HG02870 (cell line): ENCODE measurements around the gene PDGFRB.

Experiments
- ATAC-seq: cut with Tn5 transposase; IDR thresholded peaks from one replicate; pipeline ENCODE4 v1.9.1; 2021; ENCODE audit warnings: mild to moderate bottlenecking, moderate library complexity; ENCODE audit not compliant: unreplicated experiment

The PDGFRB gene

DNA sequence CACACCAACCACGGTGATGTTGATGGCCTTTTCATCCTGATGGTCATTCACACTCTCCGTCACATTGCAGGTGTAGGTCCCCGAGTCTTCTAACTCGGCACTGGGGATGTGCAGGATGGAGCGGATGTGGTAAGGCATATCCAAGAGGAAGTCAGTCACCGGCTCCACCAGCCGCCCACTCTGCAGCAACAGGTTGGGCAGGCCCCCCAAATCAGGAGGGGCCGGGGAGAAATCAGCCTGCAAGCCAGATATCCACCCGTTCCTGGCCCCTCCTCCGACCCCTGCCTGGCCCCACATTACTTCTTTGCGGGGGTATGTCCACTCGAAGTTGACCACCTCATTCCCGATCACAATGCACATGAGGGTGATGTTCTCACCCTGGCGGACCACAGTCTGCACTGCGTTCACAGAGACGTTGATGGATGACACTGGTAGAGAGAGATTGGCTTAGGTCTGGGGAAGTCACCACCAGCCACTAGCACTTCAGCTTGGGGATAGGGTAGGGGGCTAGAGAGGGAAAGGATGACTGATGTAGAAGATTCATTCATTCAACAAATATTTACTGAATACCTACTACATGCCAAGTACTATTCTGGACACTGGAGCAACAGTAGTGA lies 22.0 kb downstream of the PDGFRB start:
- ATAC-seq, result no peak

DNA sequence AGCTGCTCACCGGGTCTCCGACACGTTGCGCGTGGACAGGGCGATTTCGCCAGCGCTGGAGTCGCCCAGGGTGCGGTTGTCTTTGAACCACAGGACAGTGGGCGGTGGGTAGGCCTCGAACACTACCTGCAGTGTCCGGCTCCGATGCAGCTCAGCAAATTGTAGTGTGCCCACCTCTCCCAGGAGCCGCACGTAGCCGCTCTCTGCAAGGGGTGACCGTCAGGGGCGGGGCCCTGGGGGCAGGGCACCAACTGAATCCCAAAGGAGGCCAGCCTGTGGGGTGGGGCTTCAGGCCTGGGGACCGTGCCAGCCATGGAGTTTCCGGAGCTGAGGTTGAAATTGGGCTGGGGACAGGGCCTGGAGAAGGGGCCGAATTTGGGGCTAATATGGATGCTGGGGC lies 22.9 kb downstream of the PDGFRB start:
- ATAC-seq, result no peak

DNA sequence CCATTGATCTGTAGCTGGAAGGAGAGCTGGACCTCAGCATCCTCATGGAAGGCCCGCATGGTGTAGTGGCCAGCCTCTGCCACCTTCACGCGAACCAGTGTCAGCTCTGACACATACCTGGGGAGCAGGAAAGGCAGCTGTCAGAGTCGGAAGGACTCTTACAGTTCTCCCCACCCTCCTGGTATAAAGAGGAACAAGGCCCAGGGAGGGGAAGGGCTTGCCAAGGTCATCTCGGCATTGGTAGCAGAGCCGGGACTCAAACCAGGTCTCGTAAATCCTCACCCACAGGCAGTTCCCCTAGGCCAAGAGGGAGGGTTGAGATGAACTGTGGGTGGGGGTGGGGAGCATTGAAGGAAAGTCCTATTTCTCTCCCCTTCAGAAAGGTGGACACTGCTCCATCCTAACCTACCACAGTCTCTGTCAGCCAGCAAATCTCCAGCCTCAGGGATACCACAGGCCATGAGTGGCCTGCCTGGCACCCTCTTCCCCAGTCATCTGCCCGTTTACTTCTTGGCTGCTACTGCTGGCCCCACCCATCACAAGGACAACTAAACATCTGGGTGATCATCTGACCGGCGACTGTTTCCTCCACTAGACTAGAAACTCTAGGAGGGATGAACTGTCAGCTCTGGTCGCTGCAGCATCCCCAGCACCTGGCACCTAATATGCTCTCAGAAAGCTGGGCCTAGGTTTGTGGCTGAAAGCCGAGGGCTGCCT lies 23.5 kb downstream of the PDGFRB start:
- no peak for ATAC-seq

DNA sequence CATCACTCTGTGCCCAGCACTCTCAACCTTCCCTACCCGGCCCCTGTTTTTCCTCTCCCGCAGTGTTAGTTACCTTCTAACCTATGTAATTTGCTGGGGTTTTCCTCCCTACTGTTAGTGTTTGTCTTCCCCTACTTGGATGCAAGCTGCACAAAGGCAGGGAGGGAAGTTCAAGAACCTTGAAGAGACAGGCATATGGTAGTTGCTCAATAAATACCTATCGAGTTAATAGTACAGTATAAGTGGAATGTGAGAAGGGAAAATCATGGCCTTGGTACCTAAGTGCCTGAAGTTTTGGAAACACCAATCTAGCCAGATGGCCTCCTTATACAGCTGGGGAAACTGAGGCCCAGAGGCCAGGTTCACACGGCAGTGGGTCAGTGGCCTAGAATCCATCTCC lies 24.2 kb downstream of the PDGFRB start:
- no peak for ATAC-seq

DNA sequence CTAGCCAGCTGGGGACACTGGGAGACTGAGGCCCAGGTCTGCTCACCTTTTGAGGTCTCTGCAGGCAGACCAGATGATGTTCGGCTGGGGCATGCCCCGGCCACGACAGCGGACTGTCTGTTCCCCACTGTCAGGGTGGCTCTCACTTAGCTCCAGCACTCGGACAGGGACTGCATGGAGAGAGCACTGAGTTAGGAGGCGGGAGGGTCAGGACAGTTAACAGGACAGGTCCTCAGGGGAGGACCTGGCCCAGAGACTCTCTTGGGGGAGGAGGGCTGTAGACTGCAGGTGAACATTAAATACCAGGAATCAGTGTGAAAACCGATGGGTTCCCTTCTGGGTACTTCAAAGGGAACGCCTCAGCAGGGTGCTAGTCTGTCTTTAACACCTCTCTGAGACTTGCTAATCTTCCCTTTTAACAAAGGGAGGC lies 25.1 kb downstream of the PDGFRB start:
- no peak for ATAC-seq

DNA sequence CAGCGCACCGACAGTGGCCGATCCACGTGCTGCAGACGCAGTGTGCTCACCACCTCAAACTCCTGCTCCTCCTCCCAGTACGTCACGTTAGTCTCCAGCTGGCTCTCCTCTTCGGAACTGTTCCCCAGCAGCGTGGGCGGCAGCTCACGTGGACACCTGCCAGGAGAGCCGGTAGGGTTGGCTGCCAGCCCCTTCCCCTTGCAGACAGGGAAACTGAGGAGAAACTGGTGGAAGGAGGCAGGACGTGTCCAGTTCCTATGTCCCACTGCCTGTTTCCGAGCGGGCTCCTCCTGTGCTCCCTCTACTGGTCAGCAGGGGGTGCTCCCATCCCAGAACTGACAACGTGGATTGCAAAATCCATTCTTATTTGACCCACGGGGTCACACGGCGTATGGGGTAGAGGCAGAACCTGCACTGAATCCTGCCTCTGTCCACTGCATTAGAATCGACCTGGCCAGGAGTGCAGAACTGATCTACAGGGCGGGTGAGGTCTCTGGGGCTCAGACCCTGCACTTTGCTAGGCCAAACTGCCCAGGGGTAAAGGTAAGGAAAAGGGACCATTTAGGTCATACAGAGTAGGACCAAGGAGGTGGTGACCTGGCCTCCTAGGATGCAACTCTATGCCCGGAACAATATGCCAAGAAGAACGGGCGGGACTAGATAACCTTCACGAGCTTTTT lies 25.7 kb downstream of the PDGFRB start:
- ATAC-seq, result peak; percentile 58

DNA sequence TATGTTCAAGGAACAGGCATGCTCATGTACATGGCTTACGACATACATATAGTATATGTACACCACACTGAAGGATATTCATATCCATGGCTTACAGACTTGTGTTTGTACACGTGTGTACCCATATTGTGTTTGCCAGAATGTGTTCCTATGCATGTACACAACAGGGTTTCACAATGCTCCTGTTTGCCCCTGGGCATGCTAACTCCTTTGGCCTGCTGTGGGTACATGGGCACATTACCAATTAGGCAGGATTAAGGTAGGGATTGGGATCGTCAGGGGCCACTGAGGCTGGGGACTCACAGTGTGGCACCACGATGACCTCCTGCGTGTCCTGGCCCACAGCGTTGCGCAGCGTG lies 26.2 kb downstream of the PDGFRB start:
- no peak for ATAC-seq

DNA sequence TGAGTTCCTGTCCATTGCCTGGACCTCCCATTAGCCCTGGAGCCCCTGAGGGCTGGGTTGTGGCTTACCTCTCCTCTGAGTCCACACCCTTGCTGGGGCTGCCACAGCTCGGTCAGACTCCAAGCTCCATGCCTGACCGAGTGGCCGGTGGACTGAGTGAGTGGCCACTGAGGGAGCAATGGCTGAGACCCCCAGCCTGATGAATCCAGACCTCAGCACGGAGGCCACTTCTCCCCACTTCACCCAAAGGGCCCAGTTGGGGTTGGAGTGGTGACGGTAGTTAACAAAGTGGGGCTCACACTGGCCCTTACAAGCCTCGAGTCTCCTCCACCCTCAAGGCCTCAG lies 28.8 kb downstream of the PDGFRB start:
- no peak for ATAC-seq

DNA sequence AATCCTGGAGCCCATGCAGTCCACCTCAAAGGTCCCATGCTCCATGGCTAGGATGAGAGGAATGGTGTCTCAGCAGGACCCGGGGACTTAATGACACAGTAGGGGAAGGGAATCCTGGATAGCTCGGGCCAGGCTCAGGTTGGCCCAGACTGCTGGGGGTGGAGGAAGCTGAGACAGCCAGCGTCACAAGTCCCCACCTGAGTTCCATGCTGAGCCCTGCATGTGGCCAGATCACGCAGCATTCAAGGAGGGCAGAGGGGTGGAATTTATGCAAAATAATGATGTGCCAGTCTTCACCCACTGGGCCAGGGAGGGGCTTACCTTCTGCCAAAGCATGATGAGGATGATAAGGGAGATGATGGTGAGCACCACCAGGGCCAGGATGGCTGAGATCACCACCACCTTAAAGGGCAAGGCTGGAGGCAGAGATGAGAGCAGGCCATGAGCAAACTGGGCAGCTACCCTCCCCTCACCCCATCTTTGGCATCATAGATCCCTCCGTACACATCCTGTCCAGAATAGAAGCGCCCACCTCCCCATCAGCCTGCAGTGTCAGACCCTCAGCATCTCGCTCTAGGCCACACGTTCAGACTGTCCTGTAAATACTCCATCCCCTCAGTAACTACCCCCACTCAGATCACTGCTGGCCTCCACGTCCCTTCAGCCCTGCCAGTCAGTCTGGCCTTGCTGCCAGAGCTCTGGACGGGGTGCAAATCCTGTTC lies 29.3 kb downstream of the PDGFRB start:
- ATAC-seq, result no peak

DNA sequence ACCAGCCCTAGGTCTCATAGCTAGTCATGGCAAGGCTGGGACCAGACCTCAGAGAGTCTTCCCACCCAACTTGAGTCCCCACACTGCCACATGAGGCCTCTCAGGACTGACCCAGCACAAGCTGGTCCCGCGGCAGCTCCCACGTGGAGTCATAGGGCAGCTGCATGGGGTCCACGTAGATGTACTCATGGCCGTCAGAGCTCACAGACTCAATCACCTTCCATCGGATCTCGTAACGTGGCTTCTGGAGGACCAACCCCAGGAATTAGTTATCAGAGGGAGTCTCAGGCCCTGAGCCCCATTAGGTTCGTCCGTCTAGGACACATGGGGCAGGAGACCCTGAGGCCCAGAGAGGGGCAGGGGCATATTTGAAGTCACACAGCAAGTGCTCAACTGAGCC lies 30.3 kb downstream of the PDGFRB start:
- no peak for ATAC-seq

DNA sequence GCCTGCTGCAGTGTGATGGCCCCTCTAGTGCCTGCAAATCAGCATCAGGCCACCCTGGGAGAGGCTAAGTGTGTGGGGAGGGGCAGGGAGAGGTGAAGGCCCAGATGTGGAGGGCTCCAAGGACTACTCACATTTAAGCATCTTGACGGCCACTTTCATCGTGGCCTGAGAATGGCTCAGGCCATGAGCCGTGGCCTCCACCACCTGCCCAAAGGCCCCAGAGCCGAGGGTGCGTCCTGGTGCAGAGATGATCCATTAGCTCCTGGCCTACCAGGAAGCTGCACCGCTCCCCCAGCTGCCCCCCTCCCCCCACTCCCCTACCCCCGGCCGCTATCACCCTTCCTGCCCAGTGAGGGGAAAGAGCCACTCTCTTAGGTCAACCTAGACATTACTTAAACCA lies 31.0 kb downstream of the PDGFRB start:
- ATAC-seq, result no peak

DNA sequence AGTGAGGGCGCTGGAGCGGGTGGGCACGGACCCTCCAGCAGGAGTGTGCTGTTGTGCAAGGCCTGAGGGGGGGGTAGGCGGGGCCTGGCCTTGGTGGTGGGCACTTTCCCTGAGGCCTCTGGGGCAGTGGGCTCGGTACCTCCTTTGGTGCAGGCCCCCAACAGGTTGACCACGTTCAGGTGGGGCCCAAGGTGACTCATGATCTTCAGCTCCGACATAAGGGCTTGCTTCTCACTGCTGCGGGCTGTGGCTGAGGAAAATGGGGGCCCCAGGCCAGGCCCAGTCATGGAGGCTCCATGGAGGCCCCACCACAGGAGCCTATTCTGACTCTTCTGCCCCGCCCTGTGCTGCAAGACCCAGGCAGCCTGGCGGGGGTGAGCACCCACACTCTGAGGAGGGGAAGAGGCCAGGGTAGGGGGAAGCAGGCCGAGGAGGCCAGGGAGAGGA lies 31.5 kb downstream of the PDGFRB start:
- ATAC-seq, result no peak

DNA sequence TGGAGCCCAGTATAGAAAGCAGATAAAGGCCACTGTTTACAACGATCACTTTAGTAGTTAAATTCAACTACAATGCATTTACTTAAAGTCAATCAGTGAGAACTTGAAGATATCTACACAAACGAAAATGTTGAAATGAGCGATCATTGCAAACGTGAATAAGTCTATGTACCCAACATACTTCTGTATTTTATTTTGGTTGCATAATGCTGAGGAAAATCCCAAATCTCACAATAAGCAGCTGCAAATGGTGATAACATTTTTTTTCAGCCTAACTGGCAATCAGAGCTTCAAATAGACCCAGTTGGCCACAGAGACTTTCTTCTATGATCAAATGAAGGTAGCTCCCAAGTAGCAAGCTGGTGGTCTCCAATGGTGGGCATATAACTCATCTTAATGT lies 32.1 kb downstream of the PDGFRB start:
- ATAC-seq, result no peak

DNA sequence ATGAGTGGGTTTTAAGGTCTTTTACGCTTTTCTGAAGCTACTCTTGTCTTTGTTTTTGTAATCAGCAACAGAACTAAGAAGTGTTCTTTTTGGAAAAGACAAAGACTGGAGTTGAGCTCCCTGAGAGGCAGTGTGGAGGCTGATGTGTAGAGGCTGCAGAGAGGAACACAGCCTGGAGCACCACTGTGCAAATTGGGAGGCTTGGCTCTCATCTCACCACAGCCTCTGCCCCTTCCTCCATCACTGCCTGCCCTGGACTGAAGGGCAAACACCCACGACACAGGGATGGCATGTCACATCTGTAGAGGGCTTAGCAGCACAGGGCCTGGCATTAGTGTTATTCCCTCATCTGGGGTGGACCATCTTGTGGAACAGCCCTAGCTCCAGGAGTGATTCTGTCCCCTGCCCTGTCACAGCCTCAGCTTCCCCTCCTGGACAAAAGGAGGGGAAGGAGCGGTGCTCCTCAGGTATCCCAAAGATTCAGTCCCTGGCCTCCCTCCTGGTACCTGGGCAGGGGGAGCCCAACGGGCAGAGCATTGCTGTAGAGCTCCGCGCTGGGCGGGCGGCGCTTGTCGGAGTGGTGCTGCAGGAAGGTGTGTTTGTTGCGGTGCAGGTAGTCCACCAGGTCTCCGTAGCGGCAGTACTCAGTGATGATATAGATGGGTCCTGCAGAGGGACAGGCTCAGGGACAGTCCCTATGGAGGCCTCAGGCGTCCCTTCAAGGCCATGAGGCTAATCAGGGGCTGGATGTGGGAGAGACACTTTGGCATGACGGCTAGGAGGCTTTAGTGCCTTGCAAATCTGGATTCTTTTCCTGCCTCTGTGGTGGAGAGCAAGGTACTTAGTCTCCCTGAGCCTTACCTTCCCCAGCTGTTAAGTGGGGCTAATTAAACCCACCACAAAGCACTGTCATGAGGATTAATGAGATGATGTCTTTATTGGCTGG lies 32.8 kb downstream of the PDGFRB start:
- no peak for ATAC-seq

DNA sequence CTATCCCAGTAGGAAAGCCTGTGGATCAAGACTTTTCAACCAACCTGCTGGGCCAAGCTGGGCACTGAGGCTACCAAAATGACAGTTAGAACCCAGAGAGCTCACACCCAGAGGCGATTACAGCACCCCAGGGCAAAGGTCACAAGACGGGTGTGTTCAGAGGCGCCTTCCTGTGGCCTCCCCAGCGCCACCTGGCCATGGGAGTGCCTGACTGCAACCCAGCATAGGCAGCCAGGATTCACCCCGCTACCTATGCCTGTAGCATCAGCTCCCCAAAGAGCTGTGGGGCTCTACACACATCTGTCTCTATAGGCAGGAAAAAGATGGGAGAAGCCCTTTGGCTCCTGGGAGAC lies 33.5 kb downstream of the PDGFRB start:
- peak; percentile 71 for ATAC-seq

DNA sequence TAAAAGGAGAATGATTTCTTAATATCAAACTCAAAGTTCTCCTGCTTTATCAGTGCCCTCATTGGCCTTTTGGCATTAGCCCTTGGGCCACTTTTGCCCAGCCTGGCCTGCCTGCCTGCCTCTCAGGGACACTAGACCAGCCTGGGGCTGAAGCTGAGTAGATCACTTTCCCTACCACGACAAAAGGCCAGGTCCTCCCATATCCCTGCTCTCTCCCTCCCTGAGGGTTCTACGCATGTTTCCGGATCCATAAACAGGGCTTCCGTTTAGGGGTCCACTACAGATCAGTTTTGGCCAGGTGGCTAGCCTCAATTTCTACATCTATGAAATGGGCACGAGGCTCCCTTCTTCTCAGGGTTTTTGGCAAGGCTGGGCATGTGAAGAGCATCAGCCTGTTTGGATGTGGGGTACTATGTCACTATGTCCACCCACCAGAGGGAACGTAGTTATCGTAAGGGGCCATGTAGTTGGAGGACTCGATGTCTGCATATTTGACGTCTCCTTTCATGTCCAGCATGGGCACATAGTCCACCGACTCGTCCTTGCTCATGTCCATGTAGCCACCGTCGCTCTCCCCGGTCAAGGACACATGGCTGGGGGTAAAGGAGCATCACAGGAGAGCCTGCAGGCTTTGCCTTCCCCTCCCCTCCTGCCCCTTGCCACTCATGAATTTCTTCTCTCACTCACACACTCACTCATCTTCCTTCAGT lies 34.0 kb downstream of the PDGFRB start:
- no peak for ATAC-seq

DNA sequence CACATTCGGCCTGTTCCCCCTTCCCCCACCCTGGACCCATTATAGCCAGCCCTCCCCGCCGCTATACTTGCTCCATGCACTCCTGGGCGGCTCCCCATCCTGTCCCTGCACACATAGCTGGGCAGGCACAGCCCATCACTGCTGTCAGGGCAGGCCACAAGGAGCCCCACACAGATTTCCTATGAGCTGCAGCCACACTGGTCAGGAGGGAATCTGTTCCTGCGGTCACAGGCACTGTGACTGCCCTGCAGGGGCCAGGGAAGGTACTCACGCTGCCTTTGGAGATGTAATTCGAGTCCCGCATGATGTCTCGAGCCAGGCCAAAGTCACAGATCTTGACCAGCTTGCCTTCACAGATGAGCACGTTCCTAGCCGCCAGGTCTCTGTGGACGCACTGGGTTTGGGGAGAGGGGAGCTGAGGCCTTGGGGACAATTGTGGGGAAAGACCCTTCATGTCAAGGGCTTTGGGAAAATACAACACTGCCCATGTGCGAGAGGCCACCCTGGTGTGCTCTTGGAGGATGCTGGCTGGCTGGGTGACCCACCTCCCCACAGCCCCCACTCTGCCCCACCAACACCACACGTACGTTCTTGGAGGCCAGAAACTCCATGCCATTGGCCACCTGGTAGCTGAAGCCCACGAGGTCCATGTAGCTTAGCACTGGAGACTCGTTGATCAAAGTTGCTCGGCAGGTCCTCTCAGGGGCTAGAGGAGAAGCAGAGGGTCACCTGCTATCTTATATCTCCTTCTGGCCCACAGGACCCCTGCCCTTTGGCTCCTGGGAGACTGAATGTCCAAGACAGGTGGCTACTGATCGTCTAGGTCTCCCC lies 34.8 kb downstream of the PDGFRB start:
- no peak for ATAC-seq

DNA sequence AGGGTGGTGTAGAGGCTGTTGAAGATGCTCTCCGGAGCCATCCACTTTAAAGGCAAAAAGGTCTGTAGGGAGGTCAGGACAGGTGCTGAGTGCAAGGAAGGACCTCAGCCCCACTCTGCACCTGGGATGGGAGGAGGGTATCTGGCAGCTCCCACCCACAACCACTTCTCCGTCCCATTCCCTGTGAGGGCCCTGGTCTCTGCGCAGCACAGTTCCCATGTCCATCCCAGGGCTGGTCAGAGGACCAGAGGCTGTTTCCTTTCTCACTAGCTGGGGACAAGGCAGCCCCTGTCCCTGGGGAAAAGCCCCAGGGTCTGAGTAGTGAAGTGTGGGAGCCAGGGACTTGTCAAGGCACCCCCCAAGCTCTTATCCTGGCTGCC lies 35.6 kb downstream of the PDGFRB start:
- ATAC-seq, result no peak

DNA sequence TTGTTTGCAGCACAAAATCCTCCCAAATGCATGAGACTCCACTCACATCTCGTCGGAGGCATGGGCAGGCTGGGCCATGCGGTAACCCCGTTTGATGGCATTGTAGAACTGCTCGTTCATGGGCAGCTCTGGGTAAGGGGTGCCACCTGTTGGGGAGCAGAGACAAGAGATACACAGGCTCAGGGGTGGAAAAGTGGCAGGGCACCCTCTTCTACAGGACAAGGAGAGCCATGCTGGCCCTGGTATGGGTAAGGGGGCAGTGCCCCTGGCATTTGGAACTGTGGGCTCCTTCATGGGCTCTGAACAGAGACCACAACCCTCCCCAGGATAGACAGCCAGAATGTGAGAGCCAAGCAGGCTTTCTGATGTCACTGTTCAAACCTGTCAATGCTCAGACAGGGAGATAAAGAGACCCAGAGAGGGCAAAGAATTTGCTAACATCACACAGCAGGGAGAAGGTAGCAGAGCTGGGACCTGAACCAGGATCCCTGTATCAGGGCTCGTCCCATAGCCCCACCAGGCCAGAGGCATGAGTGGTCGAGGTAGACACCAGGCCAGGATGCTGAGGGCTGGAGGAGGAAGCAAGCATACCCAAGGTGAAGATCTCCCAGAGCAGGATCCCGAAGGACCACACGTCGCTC lies 36.1 kb downstream of the PDGFRB start:
- ATAC-seq, result no peak
